ENCODE results near the gene TYSND1. TPM values are rescaled to one million over a fixed set of nuclear protein-coding genes. Genes with fewer than 3 reads are reported as not detected.

TYSND1 gene
- total RNA-seq, 1 donor from 2014 or later = 22.0 TPM

- H3K27me3 Mint-ChIP-seq = no peaks in the 10 kb centered on the region
- H3K9me3 Mint-ChIP-seq = no peaks in the 10 kb centered on the region
- H3K27ac Mint-ChIP-seq = no peak overlapping the region
- H3K36me3 Mint-ChIP-seq (ENCODE audit: low read depth) = no peaks in the 10 kb centered on the region
- intact Hi-C loops (cut with micrococcal nuclease) = no loop called here
- CTCF ChIA-PET = no interaction called here
- TF ChIP-seq CTCF (IDR thresholded peaks at IDR 0.05) = no peak
- ATAC-seq (ENCODE audit: low read depth) (no peak), DNase-seq (no peak)
- H3K4me3 Mint-ChIP-seq = no peak overlapping the region
- no peaks in the 10 kb centered on the region for H3K4me1 Mint-ChIP-seq
- POLR2A ChIA-PET = no interaction called here
These were observed 44.9 kb upstream of the TYSND1 start for GRCh38 chr10:70191161-70191971.

GRCh38 chr10:70190581-70190980, 44.1 kb upstream of the TYSND1 start:
- no peak overlapping the region for H3K4me3 Mint-ChIP-seq
- CTCF ChIA-PET = no interaction called here
- no peaks in the 10 kb centered on the region for H3K27me3 Mint-ChIP-seq
- DNase-seq (no peak), ATAC-seq (ENCODE audit: low read depth) (no peak)
- POLR2A ChIA-PET = interaction anchor here (0.8 kb wide), 1 partner anchor 20 kb away, joined by 6 read pairs; the partner anchor contains the start of gene SAR1A
- no peaks in the 10 kb centered on the region for H3K9me3 Mint-ChIP-seq
- intact Hi-C loops (cut with micrococcal nuclease) = no loop called here
- no peak for TF ChIP-seq CTCF (IDR thresholded peaks at IDR 0.05)
- H3K4me1 Mint-ChIP-seq = no peaks in the 10 kb centered on the region
- H3K27ac Mint-ChIP-seq = no peak overlapping the region
- H3K36me3 Mint-ChIP-seq (ENCODE audit: low read depth) = no peaks in the 10 kb centered on the region

- intact Hi-C loops (cut with micrococcal nuclease) = no loop called here
- DNase-seq (no peak), ATAC-seq (ENCODE audit: low read depth) (no peak)
- no peaks in the 10 kb centered on the region for H3K36me3 Mint-ChIP-seq (ENCODE audit: low read depth)
- H3K9me3 Mint-ChIP-seq = no peaks in the 10 kb centered on the region
- ChIA-PET POLR2A (interaction anchor here (0.8 kb wide), 1 partner anchor 20 kb away, joined by 6 read pairs; the partner anchor contains the start of gene SAR1A), CTCF (no interaction called here)
- no peak for TF ChIP-seq CTCF (IDR thresholded peaks at IDR 0.05)
- H3K4me1 Mint-ChIP-seq = no peaks in the 10 kb centered on the region
- no peak overlapping the region for H3K4me3 Mint-ChIP-seq
- H3K27ac Mint-ChIP-seq = no peak overlapping the region
- peaks cover 5% of the 10 kb centered on the region for H3K27me3 Mint-ChIP-seq
These were observed 43.6 kb upstream of the TYSND1 start for GRCh38 chr10:70190102-70190501.

- Mint-ChIP-seq H3K4me3 (no peak overlapping the region), H3K4me1 (no peaks in the 10 kb centered on the region), H3K9me3 (no peaks in the 10 kb centered on the region), H3K27me3 (peaks cover 9% of the 10 kb centered on the region), H3K27ac (no peak overlapping the region), H3K36me3 (ENCODE audit: low read depth) (no peaks in the 10 kb centered on the region)
- DNase-seq = no peak
- ChIA-PET CTCF (no interaction called here), POLR2A (no interaction called here)
- no peak for ATAC-seq (ENCODE audit: low read depth)
- TF ChIP-seq CTCF (IDR thresholded peaks at IDR 0.05) = no peak
- intact Hi-C loops (cut with micrococcal nuclease) = no loop called here
These were observed 42.3 kb upstream of the TYSND1 start for GRCh38 chr10:70188768-70189167.

GRCh38 chr10:70186571-70186970, 40.1 kb upstream of the TYSND1 start:
- intact Hi-C loops (cut with micrococcal nuclease) = no loop called here
- H3K27ac Mint-ChIP-seq = no peak overlapping the region
- POLR2A ChIA-PET = no interaction called here
- TF ChIP-seq CTCF (IDR thresholded peaks at IDR 0.05) = no peak
- CTCF ChIA-PET = no interaction called here
- no peak overlapping the region for H3K4me3 Mint-ChIP-seq
- no peaks in the 10 kb centered on the region for H3K36me3 Mint-ChIP-seq (ENCODE audit: low read depth)
- DNase-seq = no peak
- no peaks in the 10 kb centered on the region for H3K4me1 Mint-ChIP-seq
- H3K27me3 Mint-ChIP-seq = peaks cover 11% of the 10 kb centered on the region
- ATAC-seq (ENCODE audit: low read depth) = no peak
- no peaks in the 10 kb centered on the region for H3K9me3 Mint-ChIP-seq

Data from activated B cell treated with CpG ODN at 0.5 μM for 24 hours (primary cell).